Bronchial epithelial cell (primary cell): Measurements from ENCODE around the gene THOC5. TPM values are rescaled to one million over a fixed set of nuclear protein-coding genes. Genes with fewer than 3 reads are reported as not detected.
"Not testable (repeated sequence)": the region's sequence is repeated elsewhere in the genome, so short reads cannot be mapped to it uniquely, and the experiment has no call there.

Source experiments
- DNase-seq: peaks from one replicate; pipeline ENCODE4 v3.0.0-alpha.2; 2010; ENCODE audit warnings: low read depth
- FAIRE-seq: peaks from 2 replicates; lab custom pipeline; 2011; peaks lifted over from hg19 to GRCh38; lab: Jason Lieb, UNC
- H3K27me3 ChIP-seq: 2 replicates; pipeline ENCODE4 v1.5.1; 2011; ENCODE audit warnings: low read length; ENCODE audit not compliant: control insufficient read depth, insufficient read depth
- H3K36me3 ChIP-seq: 2 replicates; pipeline ENCODE4 v1.5.1; 2011; ENCODE audit warnings: low read length; ENCODE audit not compliant: control insufficient read depth, insufficient read depth
- H3K4me3 ChIP-seq: 2 replicates; pipeline ENCODE4 v1.5.1; 2011; ENCODE audit warnings: mild to moderate bottlenecking, low read depth, low read length, control low read depth
- CTCF ChIP-seq: IDR thresholded peaks from 2 replicates; pipeline ENCODE4 v1.5.1; 2011; ENCODE audit warnings: mild to moderate bottlenecking, moderate library complexity, low read length, control low read depth, inconsistent platforms; ENCODE audit not compliant: insufficient read depth, severe bottlenecking
- total RNA-seq: library from RNA; depleted of rRNA; stranded (reverse); fragments of >200 nt; gene quantifications from 2 replicates; pipeline ENCODE4 v1.2.1, GENCODE V29; 2014

THOC5 gene
- total RNA-seq, 1 donor from 2014 or later: 43.2 TPM

GRCh38 chr22:29574762-29575450 lies 21.3 kb upstream of the THOC5 start:
- H3K4me3 ChIP-seq: no peak overlapping the region
- H3K36me3 ChIP-seq: no peaks in the 10 kb centered on the region
- no peaks in the 10 kb centered on the region for H3K27me3 ChIP-seq
- TF ChIP-seq CTCF: no peak
- FAIRE-seq (no peak), DNase-seq (no peak)

- no peak for TF ChIP-seq CTCF
- peak; percentile 18 for FAIRE-seq
- H3K27me3 ChIP-seq: no peaks in the 10 kb centered on the region
- no peak for DNase-seq
- H3K4me3 ChIP-seq: no peak overlapping the region
- peaks cover 2% of the 10 kb centered on the region for H3K36me3 ChIP-seq
Measured at GRCh38 chr22:29570912-29571549, 17.5 kb upstream of the THOC5 start.

GRCh38 chr22:29570456-29570855 lies 16.9 kb upstream of the THOC5 start:
- Histone ChIP-seq H3K27me3 (no peaks in the 10 kb centered on the region), H3K4me3 (no peak overlapping the region), H3K36me3 (peaks cover 2% of the 10 kb centered on the region)
- FAIRE-seq (no peak), DNase-seq (no peak)
- no peak for TF ChIP-seq CTCF

- FAIRE-seq: no peak
- no peak overlapping the region for H3K4me3 ChIP-seq
- no peak for TF ChIP-seq CTCF
Measured at GRCh38 chr22:29569011-29569678, 15.6 kb upstream of the THOC5 start.

GRCh38 chr22:29567338-29567737 lies 13.8 kb upstream of the THOC5 start:
- Histone ChIP-seq H3K36me3 (peaks cover 2% of the 10 kb centered on the region), H3K27me3 (no peaks in the 10 kb centered on the region), H3K4me3 (no peak overlapping the region)
- no peak for FAIRE-seq
- DNase-seq: no peak
- TF ChIP-seq CTCF: no peak

More at GRCh38 chr22:29569011-29569678, 15.6 kb upstream of the THOC5 start:
- H3K36me3 ChIP-seq: peaks cover 2% of the 10 kb centered on the region
- H3K27me3 ChIP-seq: no peaks in the 10 kb centered on the region
- DNase-seq: no peak

- H3K27me3 ChIP-seq, FAIRE-seq, H3K4me3 ChIP-seq, H3K36me3 ChIP-seq, DNase-seq: not testable (repeated sequence)
Measured at GRCh38 chr22:29566513-29566912, 13.0 kb upstream of the THOC5 start.
